Activated B cell treated with CpG ODN at 0.5 μM for 24 hours (primary cell): ENCODE measurements around the gene TXNL4A. TPM values are rescaled to one million over a fixed set of nuclear protein-coding genes. Genes with fewer than 3 reads are reported as not detected.

Source experiments
- ATAC-seq: fragments of 200-7000 bp; cut with Tn5 transposase; one replicate; pipeline ENCODE4 v1.10.0; 2021; ENCODE audit warnings: low read depth, mild to moderate bottlenecking, moderate library complexity
- CTCF ChIA-PET: fragments of 350-600 bp; sonication (Branson Sonifier 250); formaldehyde crosslinking; loops from one replicate; lab custom pipeline; 2021; ENCODE audit warnings: antibody characterized with exemption; lab: Charles Lee
- POLR2A ChIA-PET: fragments of 350-600 bp; sonication (Branson Sonifier 250); formaldehyde crosslinking; loops from one replicate; lab custom pipeline; 2021; ENCODE audit warnings: antibody characterized with exemption; lab: Charles Lee
- DNase-seq: peaks from one replicate; pipeline ENCODE4 v3.0.0; 2022
- H3K27ac Mint-ChIP-seq: one replicate; pipeline ENCODE4 v1.8.0; 2020; ENCODE audit warnings: mixed read lengths
- H3K27me3 Mint-ChIP-seq: one replicate; pipeline ENCODE4 v1.8.0; 2021; ENCODE audit warnings: mixed read lengths
- H3K36me3 Mint-ChIP-seq: one replicate; pipeline ENCODE4 v1.8.0; 2021; ENCODE audit warnings: low read depth, mixed read lengths
- H3K4me1 Mint-ChIP-seq: one replicate; pipeline ENCODE4 v1.8.0; 2021; ENCODE audit warnings: mixed read lengths
- H3K4me3 Mint-ChIP-seq: one replicate; pipeline ENCODE4 v1.8.0; 2020; ENCODE audit warnings: mild to moderate bottlenecking, mixed read lengths
- H3K9me3 Mint-ChIP-seq: one replicate; pipeline ENCODE4 v1.8.0; 2020; ENCODE audit warnings: mixed read lengths
- CTCF ChIP-seq: fragments of 200-600 bp; IDR thresholded peaks from one replicate; pipeline ENCODE4 v1.8.0; 2022; ENCODE audit warnings: antibody characterized with exemption, mild to moderate bottlenecking
- intact Hi-C: fragments of 100-400 bp; cut with micrococcal nuclease; formaldehyde crosslinking; loops from one replicate; pipeline ENCODE4 v1.15.1; 2024
- total RNA-seq: library from RNA; stranded (reverse); gene quantifications from 2 replicates; pipeline ENCODE4 v1.2.3, GENCODE V29; 2022

TXNL4A gene
- total RNA-seq, 1 donor from 2014 or later, result 94.7 TPM

GRCh38 chr18:79948719-79949411 lies 39.5 kb downstream of the TXNL4A start:
- H3K9me3 Mint-ChIP-seq, result no peaks in the 10 kb centered on the region
- ChIA-PET CTCF (no interaction called here), POLR2A (interaction anchor here (0.7 to 3.3 kb wide), 6 partner anchors 39 to 270 kb away, joined by 3 to 20 read pairs (median 4); partner anchors contain the start of genes RBFA and TXNL4A)
- peak overlapping the region; percentile 92 for H3K27ac Mint-ChIP-seq
- peaks cover 30% of the 10 kb centered on the region for H3K36me3 Mint-ChIP-seq
- intact Hi-C loops, result loop anchor here (5.0 kb wide), 1 partner anchor 37 kb away; no protein-coding TSS in a partner anchor
- ATAC-seq (no peak), DNase-seq (no peak)
- TF ChIP-seq CTCF, result no peak
- H3K4me1 Mint-ChIP-seq, result peaks cover 57% of the 10 kb centered on the region
- H3K4me3 Mint-ChIP-seq, result peak overlapping the region; percentile 85
- no peaks in the 10 kb centered on the region for H3K27me3 Mint-ChIP-seq

GRCh38 chr18:79947881-79948610 lies 40.3 kb downstream of the TXNL4A start:
- ATAC-seq (no peak), DNase-seq (no peak)
- Mint-ChIP-seq H3K4me1 (peaks cover 57% of the 10 kb centered on the region), H3K4me3 (no peak overlapping the region), H3K36me3 (peaks cover 33% of the 10 kb centered on the region), H3K27me3 (no peaks in the 10 kb centered on the region), H3K9me3 (no peaks in the 10 kb centered on the region), H3K27ac (peak overlapping the region; percentile 92)
- intact Hi-C loops, result loop anchor here (5.0 kb wide), 1 partner anchor 36 kb away; no protein-coding TSS in a partner anchor
- POLR2A ChIA-PET, result interaction anchor here (1.7 kb wide), 1 partner anchor 86 kb away, joined by 4 read pairs; the partner anchor contains the start of gene RBFA
- CTCF ChIA-PET, result no interaction called here
- TF ChIP-seq CTCF, result no peak

- DNase-seq (no peak), ATAC-seq (no peak)
- ChIA-PET CTCF (no interaction called here), POLR2A (interaction anchor here (1.7 kb wide), 1 partner anchor 87 kb away, joined by 4 read pairs; the partner anchor contains the start of gene RBFA)
- H3K27ac Mint-ChIP-seq, result peak overlapping the region; percentile 12
- no peaks in the 10 kb centered on the region for H3K27me3 Mint-ChIP-seq
- intact Hi-C loops, result loop anchor here (5.0 kb wide), 1 partner anchor 35 kb away; no protein-coding TSS in a partner anchor
- no peak for TF ChIP-seq CTCF
- H3K36me3 Mint-ChIP-seq, result peaks cover 41% of the 10 kb centered on the region
- H3K9me3 Mint-ChIP-seq, result no peaks in the 10 kb centered on the region
- H3K4me3 Mint-ChIP-seq, result no peak overlapping the region
- peaks cover 57% of the 10 kb centered on the region for H3K4me1 Mint-ChIP-seq
Measured at GRCh38 chr18:79947054-79947755, 41.2 kb downstream of the TXNL4A start.

GRCh38 chr18:79945118-79946042 lies 43.0 kb downstream of the TXNL4A start:
- peaks cover 54% of the 10 kb centered on the region for H3K4me1 Mint-ChIP-seq
- H3K36me3 Mint-ChIP-seq, result peaks cover 57% of the 10 kb centered on the region
- DNase-seq (no peak), ATAC-seq (no peak)
- H3K9me3 Mint-ChIP-seq, result no peaks in the 10 kb centered on the region
- ChIA-PET CTCF (no interaction called here), POLR2A (interaction anchor here (0.8 to 1.1 kb wide), 2 partner anchors 88 to 146 kb away, joined by 3 read pairs; no protein-coding TSS in a partner anchor)
- TF ChIP-seq CTCF, result no peak
- H3K4me3 Mint-ChIP-seq, result no peak overlapping the region
- intact Hi-C loops, result loop anchor here (5.0 kb wide), 1 partner anchor 33 kb away; no protein-coding TSS in a partner anchor
- H3K27me3 Mint-ChIP-seq, result no peaks in the 10 kb centered on the region
- H3K27ac Mint-ChIP-seq, result peak overlapping the region; percentile 50
